ENCODE results near the gene TMEM242.

The TMEM242 gene

DNA sequence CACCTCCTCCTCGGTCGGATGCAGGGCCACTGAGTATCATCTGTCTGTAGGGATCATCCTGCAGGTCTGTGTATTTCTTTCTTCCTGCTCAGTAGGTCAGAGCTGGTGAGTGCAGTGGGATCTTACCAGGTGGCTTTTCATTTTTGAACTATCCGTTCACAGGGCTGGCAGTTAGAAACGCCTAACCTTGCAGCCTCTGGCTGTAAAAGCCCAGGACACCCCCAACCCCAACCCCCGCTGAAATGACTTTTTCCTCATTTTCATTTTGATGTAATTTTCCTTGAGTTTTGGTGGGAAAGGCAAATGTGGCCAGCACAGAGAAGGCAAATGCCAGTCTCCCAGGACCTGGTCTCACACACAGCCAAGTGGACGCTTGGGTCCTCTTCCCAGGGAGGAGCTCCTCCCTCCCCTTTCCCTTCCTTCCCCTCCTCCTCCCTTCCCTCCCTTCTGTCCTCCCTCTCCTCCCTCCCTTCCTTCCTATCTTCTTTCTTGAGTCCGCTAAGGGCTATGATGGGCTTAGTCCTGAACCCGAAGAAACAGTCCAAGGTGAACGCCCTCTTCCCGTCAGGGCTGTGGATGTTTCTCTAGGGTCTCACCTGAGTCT lies 36.0 kb downstream of the TMEM242 start:
- DNase-seq, result no peak

DNA sequence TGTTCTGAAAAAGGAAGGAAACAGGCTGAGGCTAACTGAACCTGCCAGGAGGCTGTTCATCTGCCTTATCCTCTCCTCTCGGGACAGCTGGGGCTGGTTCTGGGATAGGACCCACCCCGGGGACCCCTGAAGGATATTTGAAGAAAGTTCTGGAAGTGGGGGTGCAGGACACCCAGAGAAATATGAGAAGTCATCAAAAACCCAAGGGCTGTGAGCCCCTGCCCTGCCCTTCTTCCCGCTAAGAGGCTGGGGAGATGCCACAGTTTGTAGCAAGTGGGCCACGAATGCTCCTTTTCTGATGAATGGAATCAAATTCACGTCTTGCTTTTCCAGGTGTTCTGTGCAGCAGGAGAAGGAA lies 37.9 kb downstream of the TMEM242 start:
- no peak for DNase-seq

DNA sequence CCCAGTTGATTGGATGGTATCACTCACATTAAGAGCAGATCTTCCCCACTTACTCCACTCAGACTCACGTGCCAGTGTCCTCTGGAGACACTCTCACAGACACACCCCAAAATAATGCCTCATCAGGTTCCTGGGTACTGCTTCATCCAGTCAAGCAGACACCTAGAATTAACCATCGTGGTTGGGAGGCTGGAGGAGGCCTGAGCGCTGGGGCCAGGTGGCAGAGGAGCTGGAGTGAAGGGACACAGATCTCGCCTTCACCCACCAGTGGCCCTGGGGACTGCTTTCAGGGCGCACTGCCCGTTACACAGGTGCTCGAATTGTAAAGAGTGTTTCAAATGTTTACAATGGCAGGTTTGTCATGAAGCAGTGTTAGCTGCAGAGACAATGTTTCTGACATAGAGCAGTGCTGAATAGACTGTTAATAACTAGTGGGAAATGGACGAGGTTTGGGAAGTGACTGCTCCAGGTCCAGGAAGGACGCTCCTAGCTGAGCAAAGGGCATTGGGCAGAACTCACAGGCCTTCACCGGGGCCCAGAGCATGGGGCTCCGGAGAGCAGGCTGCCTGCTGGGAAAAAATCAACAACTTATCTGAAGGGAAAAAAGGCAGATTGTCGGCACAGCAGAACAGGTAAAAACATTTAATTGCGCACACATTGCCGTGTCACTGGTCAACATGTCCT lies 38.4 kb downstream of the TMEM242 start:
- no peak for DNase-seq

DNA sequence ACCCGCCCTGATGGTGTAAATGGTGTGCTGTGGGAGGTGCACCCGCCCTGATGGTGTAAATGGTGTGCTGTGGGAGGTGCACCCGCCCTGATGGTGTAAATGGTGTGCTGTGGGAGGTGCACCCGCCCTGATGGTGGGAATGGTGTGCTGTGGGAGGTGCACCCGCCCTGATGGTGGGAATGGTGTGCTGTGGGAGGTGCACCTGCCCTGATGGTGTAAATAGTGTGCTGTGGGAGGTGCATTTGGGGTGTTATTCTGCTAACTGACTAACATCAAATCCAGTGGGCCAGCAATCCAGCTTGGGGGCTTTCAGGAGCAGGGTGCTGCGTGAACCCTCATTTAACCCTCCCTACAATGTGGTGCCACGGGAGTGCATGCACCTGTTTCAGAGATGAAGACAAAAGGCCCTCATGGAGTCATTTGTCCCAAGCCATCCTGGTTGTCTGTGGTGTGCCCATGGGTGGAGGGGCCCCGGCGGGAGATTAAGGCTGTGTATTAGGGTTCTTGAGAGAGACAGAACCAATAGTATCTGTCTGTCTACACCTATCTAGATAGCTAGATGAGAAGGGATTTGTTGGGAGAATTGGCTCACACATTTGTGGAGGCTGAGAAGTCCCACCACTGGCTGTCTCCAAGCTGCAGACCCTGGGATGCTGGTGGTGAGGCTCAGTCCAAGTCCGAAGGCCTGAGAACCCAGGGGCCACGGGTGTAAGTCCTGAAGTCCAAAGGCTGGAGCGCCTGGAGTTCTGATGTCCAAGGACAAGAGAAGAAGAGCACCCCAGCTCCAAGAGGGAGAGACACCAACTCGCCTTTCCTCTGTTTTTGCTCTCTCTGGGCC lies 39.2 kb downstream of the TMEM242 start:
- no peak for DNase-seq

DNA sequence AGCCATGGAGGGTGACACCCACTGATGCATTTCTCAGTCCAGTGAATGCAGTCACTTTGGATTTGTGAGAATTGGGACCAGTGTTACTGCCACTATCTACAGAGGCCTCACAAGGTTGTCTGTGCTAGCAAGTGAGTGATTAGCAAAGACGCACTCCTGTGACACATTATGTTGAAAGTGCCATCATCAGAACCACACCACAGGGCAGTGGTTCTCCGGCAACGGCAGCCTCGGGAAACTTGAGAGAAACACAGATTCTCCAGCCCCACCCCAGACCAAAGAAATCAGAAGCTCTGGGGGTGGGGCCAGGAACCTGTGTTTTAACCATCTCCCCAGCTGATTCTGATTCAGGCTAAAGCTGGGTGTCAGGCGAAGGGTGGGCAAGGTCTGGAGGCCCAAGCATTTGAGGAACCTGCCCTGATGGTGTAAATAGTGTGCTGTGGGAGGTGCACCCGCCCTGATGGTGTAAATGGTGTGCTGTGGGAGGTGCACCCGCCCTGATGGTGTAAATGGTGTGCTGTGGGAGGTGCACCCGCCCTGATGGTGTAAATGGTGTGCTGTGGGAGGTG lies 39.9 kb downstream of the TMEM242 start:
- no peak for DNase-seq

DNA sequence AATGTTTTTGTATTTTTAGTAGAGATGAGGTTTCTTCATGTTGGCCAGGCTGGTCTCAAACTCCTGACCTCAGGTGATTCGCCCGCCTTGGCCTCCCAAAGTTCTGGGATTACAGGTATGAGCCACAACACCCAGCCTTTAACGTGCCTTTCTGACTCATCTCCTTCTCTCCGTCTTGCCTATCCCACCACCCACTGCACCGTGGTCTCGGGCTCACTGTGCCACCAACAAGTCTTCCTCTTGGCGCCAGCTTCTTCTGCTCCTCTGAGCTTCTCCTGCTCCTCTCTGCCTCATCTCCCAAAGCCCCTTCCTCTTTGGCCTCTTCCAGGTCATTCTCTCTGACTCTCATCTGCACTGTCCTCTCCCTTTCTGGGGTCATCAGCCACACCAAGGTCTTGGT lies 41.0 kb downstream of the TMEM242 start:
- DNase-seq, result no peak

DNA sequence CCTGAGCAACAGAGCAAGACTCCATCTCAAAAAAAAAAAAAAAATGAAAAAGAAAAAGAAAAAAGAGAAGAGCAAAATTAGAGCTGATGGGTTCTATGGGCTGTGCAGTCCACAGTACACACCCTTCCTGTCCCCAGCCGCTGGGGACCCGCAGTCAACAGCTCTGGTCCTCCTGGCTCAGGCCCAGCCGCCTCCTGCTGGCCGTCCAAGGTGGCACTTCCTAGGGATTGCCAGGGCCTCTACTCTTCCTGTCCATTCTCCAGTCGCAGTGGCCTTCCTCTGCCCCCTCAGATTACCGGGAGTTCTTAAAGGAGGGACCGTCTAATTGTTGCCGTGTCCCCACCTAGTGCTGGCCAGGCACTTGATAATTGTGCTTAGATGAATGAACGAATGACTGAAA lies 41.7 kb downstream of the TMEM242 start:
- no peak for DNase-seq

DNA sequence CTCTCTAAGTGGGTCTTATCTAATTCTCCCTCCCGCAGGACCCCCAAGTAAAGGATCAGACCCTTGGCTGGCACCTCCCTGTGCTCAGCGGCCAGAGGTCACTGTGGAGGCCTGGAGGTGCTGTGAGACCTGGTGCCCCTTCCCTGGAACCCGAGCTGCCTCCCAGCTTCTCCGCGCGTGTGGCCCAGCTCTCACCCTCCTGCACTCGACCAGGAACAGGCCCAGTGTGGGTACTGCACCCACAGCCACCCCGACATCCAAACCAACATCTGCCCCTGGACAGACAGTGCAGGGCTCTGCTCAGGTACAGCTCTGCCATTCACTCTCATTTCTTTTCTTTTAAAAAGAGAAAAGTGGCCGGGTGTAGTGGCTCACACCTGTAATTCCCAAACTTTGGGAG lies 42.4 kb downstream of the TMEM242 start:
- no peak for DNase-seq

DNA sequence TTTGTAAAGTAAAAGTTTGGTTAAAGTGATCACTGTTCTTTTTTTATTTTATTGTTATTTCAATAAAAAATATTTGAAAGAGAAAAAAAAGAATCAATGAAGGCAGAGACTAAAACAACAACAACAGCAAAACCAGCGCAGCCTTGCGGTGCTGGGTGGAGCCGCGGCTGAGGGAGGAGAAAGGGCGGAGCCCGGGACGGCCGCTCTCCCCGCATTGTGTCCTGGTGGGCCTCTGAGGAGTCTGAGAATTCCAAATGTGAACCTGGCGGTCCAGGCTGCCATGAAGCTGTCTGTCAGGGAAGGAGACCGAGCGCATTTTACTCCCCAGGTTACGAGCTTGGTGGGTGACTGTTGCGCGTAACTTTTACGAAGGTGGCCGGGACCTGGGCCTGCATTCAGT lies 43.2 kb downstream of the TMEM242 start:
- DNase-seq, result no peak

DNA sequence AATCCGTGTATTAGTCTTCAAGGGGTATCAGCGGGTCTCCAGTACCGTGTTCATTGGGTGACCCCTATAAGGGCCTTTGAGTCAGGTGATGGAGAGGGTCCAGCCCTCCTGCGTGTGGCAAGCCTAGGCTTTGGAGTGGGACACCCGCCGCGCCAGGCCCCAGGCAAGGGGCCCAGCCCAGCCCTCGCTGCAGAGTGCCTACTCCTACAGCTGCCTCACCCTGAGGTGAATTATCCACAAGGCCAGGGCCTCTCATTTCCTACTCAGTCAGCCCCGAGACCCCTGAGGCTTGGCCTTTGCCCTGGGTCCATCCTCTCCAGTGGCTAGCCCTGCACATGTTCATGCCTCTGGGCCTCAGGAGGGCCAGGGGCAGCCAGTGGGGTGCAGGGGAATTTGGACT lies 45.1 kb downstream of the TMEM242 start:
- DNase-seq, result no peak

DNA sequence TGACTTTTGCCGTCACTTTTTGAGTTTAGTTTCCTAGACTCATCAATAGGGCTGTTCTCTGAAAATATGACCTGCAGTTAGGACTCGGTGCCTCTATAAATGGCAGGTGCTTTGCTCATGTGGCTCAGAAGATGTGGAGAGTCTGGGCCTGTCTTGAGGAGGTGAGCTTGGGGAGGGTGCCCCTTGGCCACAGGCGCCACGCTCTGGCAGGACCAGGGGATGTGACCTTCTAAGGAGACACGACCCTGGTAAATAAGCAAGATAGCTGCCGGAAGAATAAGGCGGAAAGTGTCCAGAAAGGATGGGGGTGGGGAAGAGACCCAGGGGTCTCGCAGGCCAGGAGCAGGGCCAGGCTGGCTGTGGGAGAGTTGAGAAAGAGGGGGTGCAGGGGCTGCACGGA lies 46.6 kb downstream of the TMEM242 start:
- DNase-seq, result no peak

DNA sequence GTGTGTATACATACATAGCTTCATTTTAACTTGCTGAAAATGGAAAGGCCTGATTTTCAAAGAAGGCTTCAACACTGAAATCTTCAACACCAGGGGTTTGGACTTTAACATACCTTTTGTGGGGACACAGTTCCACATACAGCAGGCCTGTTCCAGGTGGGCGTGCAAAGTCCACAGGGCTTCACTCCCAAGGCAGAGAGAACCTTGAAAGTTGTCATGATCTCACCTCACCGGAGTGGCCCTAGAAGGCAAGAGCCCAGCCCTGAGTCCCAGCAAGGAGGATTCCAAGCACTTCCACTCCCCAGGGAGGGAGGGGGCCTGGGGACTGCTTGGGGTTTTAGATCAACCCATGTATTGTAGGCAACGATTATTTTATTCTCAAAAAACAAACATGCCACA lies 47.2 kb downstream of the TMEM242 start:
- no peak for DNase-seq

DNA sequence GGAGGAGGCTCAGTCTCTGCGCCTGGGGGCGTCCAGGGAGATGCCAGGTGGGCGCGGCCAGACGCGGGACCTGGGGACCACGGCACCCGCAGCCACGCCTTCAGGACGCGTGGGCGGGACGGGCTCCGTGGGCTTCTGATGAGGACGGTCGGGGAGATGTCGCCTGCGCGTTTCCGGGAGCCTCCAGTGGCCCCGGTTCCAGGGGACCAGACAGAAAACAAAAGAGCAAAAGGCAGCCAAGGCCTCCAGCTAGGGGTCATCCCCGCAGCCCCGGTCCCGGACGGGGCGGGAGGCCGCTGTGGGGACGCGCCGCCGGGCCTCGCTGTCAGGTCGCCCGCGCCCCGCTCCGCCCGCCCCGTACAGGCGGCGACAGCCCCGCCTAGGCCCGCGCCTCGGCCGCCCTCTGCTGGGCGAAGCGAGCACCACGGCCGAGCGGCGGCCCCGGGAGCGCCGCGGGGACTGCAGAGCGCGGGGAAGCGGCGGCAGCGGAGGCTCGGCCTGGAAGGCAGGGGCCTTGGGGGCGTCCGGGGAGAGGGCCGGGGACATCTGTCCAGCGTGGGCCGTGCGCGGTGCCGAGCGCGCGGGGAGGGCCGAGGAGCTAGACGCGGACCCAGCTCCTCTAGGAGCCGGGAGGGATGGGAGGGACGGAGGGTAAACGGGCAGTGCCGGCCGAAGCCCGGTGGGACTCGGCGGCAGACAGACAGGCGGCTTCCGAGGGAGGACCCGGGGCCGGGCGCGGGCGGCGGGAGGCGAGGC lies 48.7 kb downstream of the TMEM242 start:
- DNase-seq, result peak; percentile 74 to 83

DNA sequence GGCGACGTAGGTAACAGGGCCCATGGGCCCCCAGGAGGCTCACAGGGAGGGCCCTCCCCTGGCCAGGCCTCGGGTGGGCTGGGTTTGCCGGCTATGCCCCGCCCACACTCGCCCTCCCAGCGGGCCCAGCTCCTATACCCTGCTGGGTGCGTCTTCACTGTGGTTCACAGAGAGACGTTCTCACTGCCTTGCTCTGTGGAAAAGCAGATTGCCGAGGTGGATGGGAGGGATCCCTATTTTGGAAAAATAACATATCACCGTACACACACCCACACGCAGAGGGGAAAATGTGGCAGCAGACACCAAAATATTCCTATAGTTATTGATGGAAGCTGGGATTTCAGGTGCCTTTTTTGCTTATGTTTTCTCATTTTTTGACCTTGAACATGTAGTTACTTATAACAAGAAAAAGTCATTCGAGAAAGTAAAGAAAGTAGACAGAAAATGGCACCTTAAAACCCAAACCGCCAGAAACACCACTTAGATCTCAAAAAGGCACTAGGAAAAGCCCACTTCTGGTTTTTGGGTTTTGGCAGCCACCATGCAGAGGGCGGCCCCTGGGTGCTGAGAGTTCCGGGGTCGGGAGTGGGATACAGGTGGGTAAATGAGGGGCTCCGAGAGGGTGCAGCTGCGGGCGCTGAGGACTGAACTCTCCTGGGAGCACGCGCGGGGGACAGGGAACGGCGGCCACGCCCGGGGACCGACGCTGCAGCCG lies 49.4 kb downstream of the TMEM242 start:
- peak; percentile 70 to 76 for DNase-seq

DNA sequence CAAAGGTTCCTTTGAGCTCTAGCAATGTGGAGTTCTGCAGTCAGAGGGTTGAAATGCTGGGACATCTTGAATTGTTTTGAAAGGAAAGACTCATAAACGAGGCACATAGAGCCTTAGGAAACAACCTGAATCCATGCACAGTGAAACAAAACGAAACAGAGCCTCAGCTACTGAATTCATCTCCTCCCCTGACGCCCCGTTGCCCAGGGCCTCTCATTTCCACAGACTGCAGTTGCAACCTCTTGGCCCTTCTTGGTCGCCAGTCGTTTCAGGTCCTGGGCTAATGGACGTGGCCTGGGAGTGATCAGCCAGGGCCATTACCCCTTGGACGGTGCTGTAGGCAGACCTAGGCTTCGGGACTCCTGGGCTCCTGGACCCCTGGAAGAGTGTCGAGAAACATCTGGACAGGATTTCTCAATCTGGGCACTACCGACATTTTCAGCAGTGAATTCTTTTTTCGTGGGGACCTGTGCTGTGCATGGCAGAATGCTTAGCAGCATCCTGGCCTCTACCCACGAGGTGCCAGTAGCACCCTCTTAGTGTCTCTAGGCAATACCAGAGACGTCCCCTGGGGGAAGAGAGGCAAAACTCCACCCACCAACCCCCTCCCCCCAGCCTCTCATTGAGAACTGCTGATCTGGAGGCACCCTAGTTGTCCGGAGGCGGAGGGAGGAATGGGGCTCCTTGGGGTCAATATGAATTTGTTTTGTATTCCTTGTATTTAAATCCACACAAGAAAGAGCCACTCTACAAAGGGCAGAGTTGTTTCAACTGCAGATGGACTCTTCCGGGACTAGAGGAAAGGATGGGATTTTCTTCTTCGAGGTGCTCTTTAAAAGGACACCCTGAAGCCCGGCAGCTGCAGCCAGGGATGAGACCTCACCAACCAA lies 50.2 kb downstream of the TMEM242 start:
- DNase-seq, result peak; percentile 45 to 48

DNA sequence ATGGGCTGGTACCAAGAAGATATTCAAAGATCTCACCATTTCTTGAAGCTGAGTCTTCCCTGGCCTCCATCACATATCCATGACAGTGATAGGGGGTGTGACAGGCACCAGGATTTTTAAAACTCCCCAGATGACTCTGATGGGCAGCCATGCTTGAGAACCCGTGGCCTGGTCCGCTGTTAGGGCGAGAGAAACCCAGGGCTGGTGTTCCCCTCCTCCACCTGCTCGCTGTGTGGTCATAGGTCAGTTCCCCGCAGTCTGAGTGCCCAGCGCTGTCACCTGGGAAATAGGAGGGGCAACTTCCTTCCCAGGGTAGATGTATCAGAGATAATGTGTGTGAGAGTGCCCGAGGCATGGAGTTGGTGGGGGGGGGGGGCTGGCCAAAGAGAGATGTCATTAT lies 50.9 kb downstream of the TMEM242 start:
- DNase-seq, result no peak

DNA sequence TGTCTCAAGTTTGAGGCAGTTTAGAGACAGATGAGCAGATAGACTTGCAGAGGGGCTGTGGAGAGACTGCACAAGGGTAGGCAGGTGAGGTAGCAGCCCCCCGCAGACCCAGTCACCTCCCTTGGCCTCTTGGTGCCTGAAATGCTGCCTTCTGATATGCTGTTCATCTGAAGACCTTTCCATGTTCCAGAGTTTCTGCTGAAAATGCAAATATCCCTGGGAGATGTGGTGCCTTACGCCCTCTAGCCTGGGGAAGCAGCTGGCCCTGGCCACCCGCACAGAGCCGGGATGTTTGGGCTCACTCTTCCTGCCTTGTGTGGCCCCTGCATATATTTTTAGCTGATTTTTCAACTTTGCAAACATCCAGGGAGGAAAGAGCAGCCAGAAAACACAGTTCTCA lies 51.4 kb downstream of the TMEM242 start:
- DNase-seq, result no peak

DNA sequence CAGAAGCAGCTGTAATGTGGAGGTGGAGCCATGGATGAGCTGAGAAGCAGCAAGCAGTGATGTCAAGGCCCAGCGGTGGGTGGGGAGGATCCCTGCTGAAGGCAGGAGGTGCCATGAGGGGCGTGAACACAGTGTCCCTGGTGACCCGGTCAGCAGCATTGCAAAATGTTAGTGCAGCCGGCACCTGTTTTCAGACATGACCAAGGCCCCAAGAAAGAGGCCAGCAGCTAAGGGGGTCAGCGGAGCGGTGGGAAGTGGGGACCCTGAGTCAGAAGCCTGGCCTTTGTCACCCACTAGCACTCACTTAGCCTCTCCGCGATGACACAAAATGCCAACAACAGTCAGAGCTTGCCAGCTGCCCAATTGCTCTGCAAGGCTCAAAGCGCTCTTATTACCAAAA lies 51.9 kb downstream of the TMEM242 start:
- no peak for DNase-seq

DNA sequence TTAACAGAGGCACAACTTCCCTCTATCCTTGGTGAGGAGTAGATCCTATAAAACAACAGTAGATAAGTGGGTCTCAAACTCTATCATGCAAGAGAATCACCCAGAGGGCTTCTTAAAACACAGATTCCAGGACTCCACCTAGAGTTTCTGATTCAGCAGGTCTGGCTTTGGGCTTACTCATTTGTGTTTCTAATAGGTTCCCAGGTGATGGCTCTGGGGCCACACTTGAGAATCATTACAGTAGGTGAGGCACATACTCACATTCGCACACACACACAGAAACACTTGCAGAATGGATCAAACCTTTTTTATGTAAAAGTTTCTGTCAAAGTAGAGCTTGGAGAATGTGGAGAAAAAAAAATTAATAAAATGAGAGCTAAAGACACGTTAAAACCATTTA lies 52.4 kb downstream of the TMEM242 start:
- DNase-seq, result no peak

DNA sequence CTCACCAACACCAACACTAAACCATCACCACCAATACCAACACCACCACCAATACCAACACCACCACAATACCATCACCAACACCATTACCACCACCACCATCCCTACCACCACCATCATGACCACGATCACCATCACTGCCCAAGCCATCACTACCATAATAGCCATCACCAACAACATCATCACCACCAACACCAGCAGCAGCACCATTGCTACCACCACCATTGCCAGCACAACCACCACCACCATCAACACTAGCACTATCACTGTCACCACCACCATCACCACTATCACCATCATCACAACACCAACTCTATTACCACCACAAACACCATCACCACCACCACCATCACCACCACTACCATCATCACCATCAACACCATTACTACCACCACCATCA lies 53.0 kb downstream of the TMEM242 start:
- DNase-seq, result no peak

DNA sequence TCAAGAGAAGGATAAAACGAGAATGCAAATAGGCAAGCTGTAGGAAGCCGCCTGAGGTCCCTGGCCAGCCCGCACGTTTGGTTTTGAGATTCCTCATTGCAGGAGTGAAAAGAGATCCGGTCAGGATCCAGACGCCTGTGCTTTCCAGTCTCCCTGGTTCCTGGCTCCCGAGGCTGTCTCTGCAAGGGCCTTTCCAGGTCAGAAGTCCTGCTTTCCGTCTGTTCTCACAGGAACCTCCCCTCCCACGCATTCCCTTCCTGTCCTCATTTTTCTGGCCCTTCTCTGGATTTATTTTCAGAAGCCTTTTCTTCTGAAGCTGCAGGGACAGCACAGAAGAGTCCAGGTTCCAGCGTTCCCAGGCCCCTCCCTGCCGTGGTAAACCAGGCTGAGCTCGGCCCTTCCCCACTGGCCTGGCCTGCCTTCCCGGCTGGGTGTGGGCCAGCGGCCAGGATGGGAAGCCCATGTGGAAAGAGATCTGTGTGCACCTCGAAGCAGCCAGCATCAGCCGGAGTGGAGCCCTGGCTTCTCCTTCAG lies 54.0 kb downstream of the TMEM242 start:
- DNase-seq, result no peak
